Muscle layer of duodenum (tissue), 2 donors: ENCODE results near the gene CACNB4.
"Not testable (repeated sequence)": the region's sequence is repeated elsewhere in the genome, so short reads cannot be mapped to it uniquely, and the experiment has no call there.

Experiments used
- H3K27ac ChIP-seq: one replicate; pipeline ENCODE4 v1.7.0; 2013; ENCODE audit warnings: mild to moderate bottlenecking, low read length
- H3K27me3 ChIP-seq: one replicate; pipeline ENCODE4 v1.7.0; 2013; ENCODE audit warnings: low read depth, mild to moderate bottlenecking, control low read depth, low read length
- H3K36me3 ChIP-seq, 2 donors: one replicate each; pipeline ENCODE4 v1.7.0; 2013; ENCODE audit warnings: low read length in 2 of 2, control low read depth in 1 of 2, mild to moderate bottlenecking in 1 of 2; ENCODE audit not compliant: insufficient read depth in 2 of 2, control insufficient read depth in 1 of 2
- H3K4me1 ChIP-seq, 2 donors: one replicate each; pipeline ENCODE4 v1.7.0; 2013; ENCODE audit warnings: low read length in 2 of 2, mild to moderate bottlenecking in 2 of 2, control low read depth in 1 of 2, moderate library complexity in 1 of 2; ENCODE audit not compliant: insufficient read depth in 2 of 2, control insufficient read depth in 1 of 2
- H3K4me3 ChIP-seq, 2 donors: one replicate each; pipeline ENCODE4 v1.7.0; 2013; ENCODE audit warnings: low read length in 2 of 2, low read depth in 1 of 2, mild to moderate bottlenecking in 1 of 2
- H3K9me3 ChIP-seq, 2 donors: one replicate each; pipeline ENCODE4 v1.7.0; 2013; ENCODE audit warnings: low read length in 2 of 2, control low read depth in 1 of 2, mild to moderate bottlenecking in 1 of 2; ENCODE audit not compliant: control insufficient read depth in 1 of 2
- donor health status: healthy.

CACNB4 gene

DNA sequence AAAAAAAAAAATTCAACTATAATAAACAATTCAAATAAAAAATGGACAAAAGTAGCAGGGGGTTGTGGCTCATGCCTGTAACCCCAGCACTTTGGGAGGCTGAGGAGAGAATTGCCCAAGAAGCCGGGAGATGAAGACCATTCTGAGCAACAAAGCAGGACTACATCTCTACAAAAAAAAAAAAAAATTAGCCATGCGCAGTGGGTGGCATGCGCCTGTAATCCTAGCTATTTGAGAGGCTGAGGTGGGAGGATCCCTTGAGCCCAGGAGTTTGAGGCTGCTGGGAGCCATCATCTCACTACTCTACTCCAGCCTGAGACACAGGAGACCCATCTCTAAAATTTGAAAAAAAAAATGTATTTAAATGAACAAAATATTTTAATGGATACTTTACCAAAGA lies 4.4 kb upstream of the CACNB4 start:
- peaks cover 4 to 9% of the 10 kb centered on the region in 2 donors for H3K4me1 ChIP-seq
- no peak overlapping the region for H3K27ac ChIP-seq

DNA sequence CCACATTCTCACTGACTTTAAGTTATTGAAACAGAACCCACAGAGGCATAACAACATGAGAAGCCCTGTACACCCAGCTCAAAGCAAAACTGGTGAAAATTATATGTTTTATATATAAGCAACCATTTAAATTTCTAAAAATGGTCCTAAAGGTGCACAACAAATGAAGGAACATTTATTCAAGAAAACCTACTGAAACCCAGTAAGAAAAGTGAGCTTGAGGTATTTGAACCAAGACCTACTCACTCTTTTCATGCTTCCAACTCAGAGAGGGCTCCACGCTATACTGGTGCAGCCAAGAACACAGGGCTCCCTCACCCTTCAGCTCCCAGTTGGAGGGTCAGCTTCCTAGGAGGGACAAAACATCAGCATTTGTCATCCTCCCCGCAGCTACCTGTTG lies 2.1 kb upstream of the CACNB4 start:
- Histone ChIP-seq H3K27ac (no peak overlapping the region), H3K9me3 (no peaks in the 10 kb centered on the region), H3K4me3 (no peak overlapping the region), H3K4me1 (peaks cover 4 to 16% of the 10 kb centered on the region in 2 donors), H3K36me3 (no peaks in the 10 kb centered on the region), H3K27me3 (peaks cover 19% of the 10 kb centered on the region)

More for the DNA sequence above, 4.4 kb upstream of the CACNB4 start:
- Histone ChIP-seq H3K27me3 (peaks cover 19% of the 10 kb centered on the region), H3K9me3 (no peaks in the 10 kb centered on the region), H3K36me3 (no peaks in the 10 kb centered on the region), H3K4me3 (no peak overlapping the region)

DNA sequence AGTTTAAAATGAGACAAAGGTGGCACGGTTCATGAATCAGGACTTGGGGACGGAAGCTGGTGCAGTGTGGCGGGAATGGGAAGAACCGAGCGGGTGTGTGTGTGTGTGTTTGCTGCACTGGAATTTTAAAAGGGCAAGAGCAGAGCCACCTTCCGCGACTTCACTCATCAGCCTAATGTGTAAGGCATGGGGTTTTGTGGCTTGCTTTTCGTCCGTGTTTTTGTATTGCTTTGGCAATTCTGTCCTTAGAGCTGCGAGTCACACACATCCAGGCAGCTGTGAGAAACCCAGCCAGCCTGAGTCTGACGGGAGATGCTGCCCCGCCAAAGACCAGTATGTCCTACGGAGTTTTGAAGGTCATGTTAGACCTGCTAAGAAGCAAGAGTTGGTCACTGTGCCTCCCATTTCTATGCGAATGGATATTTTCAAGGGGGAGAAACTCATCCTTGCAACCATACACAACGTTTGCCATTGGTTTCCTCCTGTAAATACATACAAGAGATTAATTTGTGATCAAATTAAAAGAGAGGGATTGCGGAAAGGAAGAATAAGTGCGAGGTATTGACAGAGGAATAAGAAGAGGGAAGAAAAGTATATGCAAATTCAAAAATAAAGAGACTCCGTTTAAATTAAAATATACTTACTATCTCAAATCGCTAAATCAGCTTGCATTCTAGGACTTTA lies 665 bp upstream of the CACNB4 start:
- H3K27me3 ChIP-seq = peaks cover 19% of the 10 kb centered on the region
- H3K9me3 ChIP-seq = no peaks in the 10 kb centered on the region
- H3K4me1 ChIP-seq = peaks cover 4 to 16% of the 10 kb centered on the region in 2 donors
- H3K4me3 ChIP-seq = peak overlapping the region; percentile 60 to 90
- no peak overlapping the region for H3K27ac ChIP-seq
- H3K36me3 ChIP-seq = no peaks in the 10 kb centered on the region

DNA sequence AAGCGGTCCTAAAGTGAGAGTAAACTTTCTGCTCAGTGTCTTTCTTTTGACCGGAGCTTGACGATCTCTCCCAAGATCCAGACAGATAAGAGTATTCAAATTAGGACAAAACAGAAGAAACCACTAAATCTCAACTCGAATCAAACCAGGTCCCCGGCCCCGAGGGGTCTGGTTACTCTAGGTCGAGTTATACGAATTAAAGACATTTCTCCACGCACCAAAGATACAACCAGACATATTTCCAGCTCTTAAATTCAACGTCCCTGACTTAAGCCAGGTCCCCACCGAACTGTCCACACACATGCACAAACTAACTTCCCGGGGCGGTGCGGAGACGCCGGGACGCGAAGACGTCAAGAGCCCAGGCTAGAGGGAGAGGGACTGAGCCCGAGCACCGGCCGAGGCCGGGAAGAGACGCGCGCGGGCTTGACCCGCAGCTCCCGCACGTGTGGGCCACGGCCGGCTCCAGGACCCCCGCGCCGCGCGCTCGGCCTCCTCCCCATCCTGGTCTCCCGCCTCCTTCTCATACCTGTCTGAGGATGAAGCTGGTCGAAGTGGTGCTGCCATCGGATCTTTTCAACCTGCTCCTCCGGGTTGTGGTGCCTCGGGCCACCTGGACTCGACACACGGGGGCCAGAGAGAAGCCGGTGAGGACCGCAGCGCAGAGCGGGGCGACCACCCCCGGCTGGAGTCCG lies 896 bp downstream of the CACNB4 start:
- peak overlapping the region; percentile 57 to 90 for H3K4me3 ChIP-seq
- peaks cover 4 to 16% of the 10 kb centered on the region in 2 donors for H3K4me1 ChIP-seq
- H3K36me3 ChIP-seq = no peaks in the 10 kb centered on the region
- H3K9me3 ChIP-seq = no peaks in the 10 kb centered on the region
- peak overlapping the region; percentile 4 for H3K27ac ChIP-seq
- peaks cover 19% of the 10 kb centered on the region for H3K27me3 ChIP-seq

DNA sequence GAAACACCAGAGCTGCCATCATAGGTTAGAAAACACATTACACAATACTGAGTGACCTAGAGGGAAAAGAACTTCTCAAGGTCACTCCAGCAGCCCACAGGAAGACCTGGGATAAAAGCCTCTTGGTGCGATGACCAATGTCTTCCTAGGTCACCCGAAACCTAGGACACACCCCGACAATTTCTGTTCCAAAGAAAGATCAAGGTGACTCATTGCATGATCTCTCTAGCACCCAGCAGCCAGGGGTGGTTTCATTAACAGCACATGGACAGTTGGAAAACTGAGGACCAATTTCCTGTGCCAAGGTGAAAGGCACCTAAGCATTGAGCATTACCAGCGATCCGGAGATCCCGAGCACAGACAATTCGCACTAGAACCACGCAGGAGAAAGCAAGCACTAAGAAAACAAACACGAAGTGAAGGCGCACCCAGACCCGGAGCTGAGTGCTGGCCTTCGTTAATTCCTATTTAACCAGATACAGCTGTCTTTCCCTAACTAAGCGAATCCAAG lies 1.5 kb downstream of the CACNB4 start:
- Histone ChIP-seq H3K9me3 (no peaks in the 10 kb centered on the region), H3K4me1 (peaks cover 4 to 16% of the 10 kb centered on the region in 2 donors), H3K4me3 (peak overlapping the region; percentile 57 to 90), H3K27me3 (peaks cover 19% of the 10 kb centered on the region), H3K36me3 (no peaks in the 10 kb centered on the region), H3K27ac (peak overlapping the region; percentile 4)

DNA sequence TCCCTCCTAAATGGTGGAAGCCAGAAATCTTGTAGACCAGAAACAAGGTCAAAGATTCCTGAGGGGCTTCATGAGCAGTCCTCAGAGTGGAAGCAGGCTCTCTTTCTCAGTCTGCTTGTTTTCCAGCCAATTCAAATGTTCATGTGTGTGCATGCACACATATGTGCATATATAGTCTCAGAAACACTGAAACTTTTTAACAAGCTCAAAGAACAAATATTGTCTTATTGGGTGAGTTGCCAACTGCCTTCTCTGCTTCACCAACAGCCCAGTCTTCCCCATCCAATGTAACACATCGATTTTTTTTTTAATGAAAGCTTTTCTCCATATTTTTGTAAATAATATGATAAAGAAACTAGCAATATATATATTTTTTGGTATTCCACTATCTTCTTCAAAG lies 3.7 kb downstream of the CACNB4 start:
- H3K36me3 ChIP-seq = no peaks in the 10 kb centered on the region
- H3K27ac ChIP-seq = no peak overlapping the region
- no peak overlapping the region for H3K4me3 ChIP-seq
- peaks cover 10% of the 10 kb centered on the region for H3K27me3 ChIP-seq
- peaks cover 4 to 16% of the 10 kb centered on the region in 2 donors for H3K4me1 ChIP-seq
- no peaks in the 10 kb centered on the region for H3K9me3 ChIP-seq

DNA sequence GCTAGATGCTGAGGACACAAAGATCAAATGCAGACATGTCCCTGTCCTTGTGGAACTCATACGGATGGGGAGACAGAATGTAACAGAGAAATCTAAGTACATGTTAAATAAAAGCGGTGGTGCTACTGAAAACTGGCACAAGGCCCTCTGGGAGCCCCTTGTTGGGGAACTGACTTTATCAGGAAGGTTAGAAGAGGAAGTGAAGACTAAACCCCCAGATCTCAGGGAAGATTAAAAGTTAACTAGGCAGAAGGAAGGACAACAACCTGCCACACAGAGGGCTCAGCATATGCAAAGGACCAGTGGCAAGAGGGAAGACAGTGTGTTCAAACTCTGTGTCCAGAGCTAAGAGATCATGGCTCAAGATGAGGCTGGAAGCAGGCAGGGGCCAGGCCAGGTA lies 4.8 kb downstream of the CACNB4 start:
- no peaks in the 10 kb centered on the region for H3K36me3 ChIP-seq
- no peak overlapping the region for H3K27ac ChIP-seq
- H3K4me1 ChIP-seq = peaks cover 0 to 8% of the 10 kb centered on the region in 2 donors
- no peaks in the 10 kb centered on the region for H3K9me3 ChIP-seq
- H3K27me3 ChIP-seq = no peaks in the 10 kb centered on the region
- H3K4me3 ChIP-seq = no peak overlapping the region

DNA sequence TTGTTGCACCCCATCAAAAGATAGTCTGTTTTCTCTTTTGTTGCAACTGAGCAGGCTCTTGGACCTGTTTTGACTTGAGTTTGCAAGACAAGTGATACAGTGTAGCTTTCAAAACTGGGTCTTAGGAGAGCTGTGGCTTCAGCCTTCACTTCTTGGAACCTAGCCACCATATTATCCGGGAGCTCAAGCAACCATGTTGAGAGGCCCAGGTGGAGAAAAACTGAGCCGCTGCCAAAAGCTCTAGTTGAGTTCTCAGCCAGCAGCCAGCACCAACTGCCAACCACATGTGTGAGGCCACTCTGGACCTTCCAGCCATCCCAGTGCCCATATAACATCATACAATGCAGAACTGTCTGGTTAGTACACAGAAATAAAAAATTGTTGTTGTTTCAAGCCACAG lies 5.4 kb downstream of the CACNB4 start:
- H3K4me3 ChIP-seq = no peak overlapping the region
- H3K27ac ChIP-seq = no peak overlapping the region
- H3K36me3 ChIP-seq = no peaks in the 10 kb centered on the region
- no peaks in the 10 kb centered on the region for H3K27me3 ChIP-seq
- no peaks in the 10 kb centered on the region for H3K9me3 ChIP-seq
- H3K4me1 ChIP-seq = peaks cover 0 to 7% of the 10 kb centered on the region in 2 donors

DNA sequence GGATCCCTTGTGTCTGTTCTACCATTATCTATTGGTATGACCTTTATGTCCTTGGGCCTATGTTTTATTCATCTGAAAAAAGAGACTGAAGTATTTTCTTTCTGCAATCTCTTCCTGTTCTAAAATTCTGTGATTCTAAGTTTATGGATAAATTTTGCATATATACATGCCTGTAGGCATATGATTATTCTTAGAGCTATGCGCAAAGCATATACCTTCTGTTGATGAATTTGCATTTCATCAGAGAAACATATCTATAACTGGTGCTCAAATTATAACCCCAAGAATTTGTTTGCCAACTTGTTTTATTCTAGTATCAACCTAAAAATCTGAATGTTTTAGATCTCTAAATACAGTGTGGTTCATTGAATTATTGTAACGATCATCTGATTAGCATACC lies 6.7 kb downstream of the CACNB4 start:
- Histone ChIP-seq H3K36me3 (no peaks in the 10 kb centered on the region), H3K27ac (no peak overlapping the region), H3K9me3 (no peaks in the 10 kb centered on the region), H3K4me3 (no peak overlapping the region), H3K27me3 (no peaks in the 10 kb centered on the region), H3K4me1 (peaks cover 0 to 5% of the 10 kb centered on the region in 2 donors)

DNA sequence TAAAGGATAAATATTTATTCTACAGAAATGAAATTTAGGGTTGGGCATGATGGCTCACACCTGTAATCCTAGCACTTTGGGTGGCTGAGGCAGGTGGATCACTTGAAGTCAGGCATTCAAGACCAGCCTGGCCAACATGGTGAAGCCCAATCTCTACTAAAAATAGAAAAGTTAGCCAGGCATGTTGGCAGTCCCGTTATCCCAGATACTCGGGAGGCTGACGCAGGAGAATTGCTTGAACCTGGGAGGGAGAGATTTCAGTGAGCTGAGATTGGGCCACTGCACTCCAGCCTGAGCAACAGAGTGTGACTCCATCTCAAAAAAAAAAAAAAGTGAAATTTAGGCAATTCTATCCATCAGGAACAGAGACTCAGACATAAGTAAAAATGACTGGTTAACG lies 8.1 kb downstream of the CACNB4 start:
- not testable (repeated sequence) for H3K36me3 ChIP-seq, H3K4me1 ChIP-seq, H3K9me3 ChIP-seq, H3K4me3 ChIP-seq, H3K27me3 ChIP-seq, H3K27ac ChIP-seq

DNA sequence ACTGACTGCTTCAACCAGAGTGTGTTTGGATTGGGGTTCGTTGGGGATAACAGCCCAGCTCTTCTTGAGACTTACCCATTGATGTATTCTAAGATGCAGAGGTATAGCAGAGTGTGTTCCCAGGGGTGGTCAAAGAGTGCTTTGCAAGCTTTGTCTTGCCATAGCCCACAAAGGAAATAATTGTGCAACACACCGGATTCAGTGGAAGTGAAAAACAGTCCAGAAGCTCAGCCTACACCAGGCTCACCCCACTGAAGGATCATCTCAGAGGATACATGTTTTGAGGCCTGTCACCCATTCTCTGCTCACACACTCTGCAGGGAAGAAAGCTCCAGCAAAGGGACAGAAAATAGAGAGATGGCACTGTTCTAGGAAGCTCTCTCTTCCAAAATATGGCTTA lies 9.6 kb downstream of the CACNB4 start:
- Histone ChIP-seq H3K36me3 (no peaks in the 10 kb centered on the region), H3K4me3 (no peak overlapping the region), H3K9me3 (no peaks in the 10 kb centered on the region), H3K27ac (no peak overlapping the region), H3K27me3 (no peaks in the 10 kb centered on the region), H3K4me1 (no peaks in the 10 kb centered on the region)
